Stimulated activated CD4-positive, alpha-beta T cell treated with anti-CD3 and anti-CD28 coated beads, Interleukin-15, amount 100 ng/mL, for 24 hours (primary cell): ENCODE measurements around the gene PDXK.

Experiments used
- DNase-seq: peaks from one replicate; pipeline ENCODE4 v3.0.0-alpha.2; 2020

The PDXK gene

DNA sequence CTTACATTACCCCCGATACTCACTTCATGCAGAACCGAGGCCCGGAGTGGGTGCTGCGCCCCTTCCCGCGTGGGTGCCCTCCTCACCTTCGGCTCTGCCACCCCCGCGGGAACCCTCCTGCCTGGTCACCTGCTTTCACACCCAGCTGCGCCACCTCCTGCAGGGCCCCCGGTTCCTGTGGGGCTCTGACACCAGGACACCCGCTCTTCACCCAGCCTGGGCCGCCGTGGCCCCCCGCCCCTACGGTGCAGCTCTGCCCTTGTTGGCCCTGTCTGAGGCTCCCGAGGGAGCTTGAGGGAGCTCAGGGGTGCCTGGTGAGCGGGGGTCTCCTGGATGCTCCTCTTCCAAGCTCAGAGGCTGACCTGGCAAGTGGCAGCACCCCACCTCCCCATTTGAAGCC lies 89.4 kb downstream of the PDXK start:
- no peak for DNase-seq

DNA sequence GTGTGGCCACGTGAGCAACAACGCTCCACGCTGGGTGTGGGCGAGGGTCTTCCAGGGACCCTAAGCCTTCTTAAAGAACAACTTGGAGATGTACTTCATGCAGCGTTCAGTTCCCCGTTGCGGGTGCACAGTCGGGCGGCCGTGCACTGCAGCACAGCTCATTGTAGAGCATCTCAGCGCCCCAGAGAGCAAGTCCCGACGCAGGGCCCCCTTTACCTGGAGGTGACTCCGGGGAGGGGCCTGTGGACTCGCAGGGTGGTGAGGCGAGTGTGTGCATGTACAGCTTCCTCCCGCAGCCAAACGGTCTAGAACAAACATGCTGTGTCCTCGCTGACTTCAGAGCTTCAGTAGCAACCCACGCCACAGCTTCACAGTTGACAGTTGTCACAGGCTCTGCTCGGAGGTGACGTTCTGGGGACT lies 89.9 kb downstream of the PDXK start:
- DNase-seq = no peak

DNA sequence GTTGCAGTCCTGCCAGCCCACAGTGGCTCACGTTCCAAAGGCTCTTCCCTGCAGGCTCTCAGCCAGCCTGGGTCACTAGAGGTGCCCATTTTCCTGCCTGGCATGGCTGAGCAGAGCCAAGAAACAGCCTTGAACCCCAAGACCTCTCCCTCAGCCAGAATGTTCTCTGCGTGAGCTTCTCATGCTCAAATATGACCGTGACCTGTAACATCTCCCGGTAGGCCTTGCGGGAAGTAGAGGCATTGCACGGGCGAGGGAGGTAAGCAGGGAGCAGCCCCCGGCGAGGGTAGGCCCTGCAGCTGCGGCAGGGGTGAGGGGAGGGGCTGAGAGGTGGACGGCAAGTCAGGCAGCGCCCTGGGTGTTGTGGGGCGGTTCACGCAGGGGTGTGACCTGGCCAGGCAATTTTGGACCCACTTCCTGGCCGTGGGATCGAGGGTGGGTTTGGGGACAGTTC lies 90.4 kb downstream of the PDXK start:
- no peak for DNase-seq

DNA sequence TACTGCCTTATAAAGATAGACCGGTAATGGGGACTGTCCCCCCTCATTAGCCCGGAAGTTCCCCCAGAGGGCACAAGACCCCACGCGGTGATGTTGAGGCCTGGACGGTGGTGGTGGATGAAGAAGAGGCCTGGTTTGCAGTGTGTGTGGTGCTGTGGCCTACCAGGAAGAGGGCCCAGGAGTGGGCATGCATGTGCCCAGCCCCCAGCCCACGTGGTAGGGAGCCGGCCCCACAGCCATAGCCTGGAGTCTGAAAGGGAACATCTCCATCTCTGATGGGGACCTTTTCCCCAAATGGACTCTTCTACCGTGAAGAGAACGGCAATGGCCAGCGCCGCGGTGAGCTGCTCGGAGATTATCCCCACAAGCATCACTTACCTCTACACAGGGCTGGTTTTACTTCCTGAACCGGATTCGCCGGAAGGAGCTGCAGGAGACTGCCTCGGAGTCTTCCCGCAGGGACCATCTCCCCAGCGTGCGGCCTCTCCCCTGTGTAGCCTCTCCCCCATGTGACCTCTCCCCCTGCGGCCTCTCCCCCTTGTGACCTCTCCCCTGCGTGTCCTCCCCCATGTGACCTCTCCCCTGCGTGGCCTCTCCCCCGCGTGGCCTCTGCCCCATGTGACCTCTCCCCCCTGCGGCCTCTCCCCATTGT lies 91.0 kb downstream of the PDXK start:
- DNase-seq = no peak

DNA sequence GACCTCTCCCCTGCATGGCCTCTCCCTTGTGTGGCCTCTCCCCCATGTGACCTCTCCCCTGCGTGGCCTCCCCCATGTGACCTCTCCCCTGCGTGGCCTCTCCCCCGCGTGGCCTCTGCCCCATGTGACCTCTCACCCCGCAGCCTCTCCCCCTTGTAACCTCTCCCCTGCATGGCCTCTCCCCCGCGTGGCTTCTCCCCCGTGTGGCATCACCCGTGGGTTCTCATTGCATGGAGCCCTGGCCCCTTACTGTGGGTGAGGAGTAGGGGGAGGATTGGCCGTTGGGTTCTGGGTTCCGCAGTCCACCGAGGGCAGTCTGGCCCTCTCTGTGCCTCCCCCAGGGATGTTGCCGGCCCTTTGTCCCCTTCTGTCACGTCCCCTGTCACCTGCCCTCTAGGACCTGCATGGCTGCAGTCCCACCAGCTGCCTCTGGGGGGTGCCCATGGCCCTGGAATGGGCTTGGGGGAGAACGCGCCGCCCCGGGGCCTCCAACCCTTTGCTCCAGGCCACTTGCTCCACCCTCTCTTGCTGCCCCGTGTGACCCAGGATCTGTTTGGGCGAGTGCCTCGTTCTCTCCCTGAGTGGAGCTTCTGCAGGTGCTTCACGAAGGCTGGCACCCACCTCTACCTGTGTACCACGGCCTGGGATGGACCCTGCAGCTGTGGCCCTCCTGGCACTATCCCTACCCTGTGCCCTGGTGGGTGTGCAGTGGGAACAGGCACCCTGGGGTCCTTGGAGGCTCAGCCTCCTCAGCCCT lies 91.8 kb downstream of the PDXK start:
- peak; percentile 95 for DNase-seq

DNA sequence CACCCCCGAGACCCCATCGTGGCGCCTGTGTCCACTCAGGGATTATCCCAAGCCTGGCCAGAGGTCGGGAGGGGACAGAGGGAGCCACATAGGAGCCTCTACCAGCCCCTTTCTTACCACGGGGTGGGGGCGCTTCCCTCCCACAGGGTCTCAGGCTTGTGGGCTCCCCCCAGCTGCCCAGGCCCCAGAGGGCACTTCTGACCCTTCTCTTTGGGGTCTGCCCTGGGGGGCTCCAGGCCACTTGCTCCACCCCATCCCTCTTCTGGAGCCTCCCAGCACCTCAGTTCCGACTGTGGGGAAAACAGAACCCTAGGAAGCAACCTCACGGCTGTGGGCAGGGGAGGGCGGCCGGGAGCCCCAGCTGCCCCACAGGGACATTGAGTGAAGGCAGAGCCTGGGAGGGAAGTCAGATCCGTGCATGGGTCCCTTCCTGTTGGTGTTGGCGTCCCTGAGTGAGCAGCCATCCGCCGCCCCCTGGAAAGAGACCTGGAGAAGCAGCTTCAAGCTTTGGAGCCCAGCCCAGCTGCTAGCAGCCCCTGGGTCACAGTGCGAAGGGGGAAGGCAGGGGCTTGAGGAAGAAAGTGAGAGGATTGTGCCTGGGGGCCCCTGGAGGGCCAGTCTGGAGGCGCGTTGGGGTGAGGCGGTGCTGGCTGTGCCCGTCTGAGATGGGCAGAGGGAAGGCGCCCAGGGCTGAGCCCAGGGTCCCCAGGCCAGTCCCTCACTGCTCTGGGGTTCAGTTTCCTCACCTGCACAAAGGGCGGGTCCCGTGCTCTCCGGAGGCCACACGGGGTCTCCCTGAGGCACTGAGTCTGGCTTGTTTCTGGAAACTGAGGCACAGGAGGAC lies 92.6 kb downstream of the PDXK start:
- DNase-seq = no peak
